SU-DHL-6 (cell line): ENCODE results near the gene NAPEPLD.
A peak's percentile ranks its signal among the peaks of the same experiment; 100 is the strongest.
"Not testable (repeated sequence)": the region's sequence is repeated elsewhere in the genome, so short reads cannot be mapped to it uniquely, and the experiment has no call there.

Source experiments
- H2AFZ ChIP-seq: fragments of 200-600 bp; sonication (generic); 2 replicates; pipeline ENCODE4 v1.6.1; 2014; ENCODE audit warnings: low read depth, mild to moderate bottlenecking, moderate library complexity, mixed read lengths, antibody characterized with exemption, low read length; ENCODE audit not compliant: severe bottlenecking
- H3F3A ChIP-seq: fragments of 200-600 bp; shearing (Covaris generic); 2 replicates; pipeline ENCODE4 v1.6.0; 2016; ENCODE audit warnings: antibody characterized with exemption, mild to moderate bottlenecking; ENCODE audit not compliant: insufficient read depth
- H3K27ac ChIP-seq: fragments of 200-600 bp; sonication (generic); 2 replicates; pipeline ENCODE4 v1.5.1; 2016; ENCODE audit warnings: low read depth, mild to moderate bottlenecking, low read length, moderate library complexity, mixed read lengths
- H3K27me3 ChIP-seq: fragments of 200-600 bp; sonication (generic), shearing (Covaris generic); 2 replicates; pipeline ENCODE4 v1.6.0; 2014; ENCODE audit warnings: mild to moderate bottlenecking, low read length
- H3K36me3 ChIP-seq: fragments of 200-600 bp; sonication (generic); 2 replicates; pipeline ENCODE4 v1.6.1; 2014; ENCODE audit warnings: mild to moderate bottlenecking, low read length, mixed read lengths
- H3K4me2 ChIP-seq: fragments of 300-600, 200-600 bp; shearing (Covaris generic), sonication (generic); 2 replicates; pipeline ENCODE4 v1.6.0; 2014; ENCODE audit warnings: low read length, low read depth, mild to moderate bottlenecking; ENCODE audit not compliant: poor library complexity, severe bottlenecking
- H3K4me3 ChIP-seq: fragments of 200-600 bp; sonication (generic); 2 replicates; pipeline ENCODE4 v1.5.1; 2014; ENCODE audit warnings: antibody characterized with exemption, low read length, mild to moderate bottlenecking, mixed read lengths; ENCODE audit not compliant: insufficient read depth, poor library complexity, severe bottlenecking
- H3K79me2 ChIP-seq: fragments of 200-600 bp; sonication (generic); 2 replicates; pipeline ENCODE4 v1.6.1; 2014; ENCODE audit warnings: mild to moderate bottlenecking, low read length, moderate library complexity; ENCODE audit not compliant: insufficient read depth
- H3K9ac ChIP-seq: fragments of 200-600 bp; sonication (generic); 2 replicates; pipeline ENCODE4 v1.7.0; 2014; ENCODE audit warnings: mild to moderate bottlenecking, low read length
- H3K9me2 ChIP-seq: fragments of 200-600 bp; sonication (generic); replicated peaks from 2 replicates; pipeline ENCODE4 v1.6.1; 2014; ENCODE audit warnings: low read length; ENCODE audit not compliant: insufficient read depth
- H3K9me3 ChIP-seq: fragments of 200-600 bp; sonication (generic); 2 replicates; pipeline ENCODE4 v1.6.1; 2014; ENCODE audit warnings: low read length, mixed read lengths; ENCODE audit not compliant: insufficient read depth
- H4K20me1 ChIP-seq: fragments of 200-600 bp; sonication (generic); 2 replicates; pipeline ENCODE4 v1.6.1; 2014; ENCODE audit warnings: low read depth, mild to moderate bottlenecking, antibody characterized with exemption, low read length, moderate library complexity, mixed read lengths
- CTCF ChIP-seq: fragments of 200-600 bp; sonication (generic); IDR thresholded peaks from one replicate; pipeline ENCODE4 v1.5.1; 2017; ENCODE audit warnings: antibody characterized with exemption, mild to moderate bottlenecking, low read length, moderate library complexity; ENCODE audit not compliant: insufficient read depth, poor library complexity, severe bottlenecking
- EZH2phosphoT487 ChIP-seq: fragments of 200-600 bp; sonication (generic), shearing (Covaris generic); conservative IDR thresholded peaks from 2 replicates; pipeline ENCODE4 v1.6.1; 2018; ENCODE audit warnings: mild to moderate bottlenecking, antibody characterized with exemption, low read length, moderate library complexity, mixed read lengths

The NAPEPLD gene

GRCh38 chr7:103148994-103149807, at the start of gene NAPEPLD:
Gene NAPEPLD, minus strand, starts transcription at chr7:103149099. Its CDS starts 20,323 bp downstream, at chr7:103128776.
- TF ChIP-seq CTCF (no peak), EZH2phosphoT487 (no peak)
- H3K36me3 ChIP-seq = no peaks in the 10 kb centered on the region
- peak within 1 kb of the TSS; percentile 87 for H3K4me2 ChIP-seq
- H3K27me3 ChIP-seq = no peaks in the 10 kb centered on the region
- peak within 1 kb of the TSS; percentile 84 for H3K9ac ChIP-seq
- peak within 1 kb of the TSS; percentile 80 for H2AFZ ChIP-seq
- H3K9me2 ChIP-seq = no peaks in the 10 kb centered on the region
- peak within 1 kb of the TSS; percentile 63 for H3K27ac ChIP-seq
- H3F3A ChIP-seq = peaks cover 15% of the 10 kb centered on the region; the same call in 1 of the 2 replicates
- H4K20me1 ChIP-seq = no peaks in the 10 kb centered on the region
- H3K9me3 ChIP-seq = no peaks in the 10 kb centered on the region
- peaks cover 27% of the 10 kb centered on the region; the same call in 1 of the 2 replicates for H3K79me2 ChIP-seq
- H3K4me3 ChIP-seq = peak within 1 kb of the TSS; percentile 78

- not testable (repeated sequence) for H4K20me1 ChIP-seq, H3K79me2 ChIP-seq, H3K4me3 ChIP-seq, H3K9ac ChIP-seq, H3K9me2 ChIP-seq, H3K4me2 ChIP-seq, H2AFZ ChIP-seq, H3K27me3 ChIP-seq, H3K9me3 ChIP-seq, H3F3A ChIP-seq, H3K27ac ChIP-seq, H3K36me3 ChIP-seq
Measured at GRCh38 chr7:103198079-103198478, 49.2 kb upstream of the NAPEPLD start.

DNA sequence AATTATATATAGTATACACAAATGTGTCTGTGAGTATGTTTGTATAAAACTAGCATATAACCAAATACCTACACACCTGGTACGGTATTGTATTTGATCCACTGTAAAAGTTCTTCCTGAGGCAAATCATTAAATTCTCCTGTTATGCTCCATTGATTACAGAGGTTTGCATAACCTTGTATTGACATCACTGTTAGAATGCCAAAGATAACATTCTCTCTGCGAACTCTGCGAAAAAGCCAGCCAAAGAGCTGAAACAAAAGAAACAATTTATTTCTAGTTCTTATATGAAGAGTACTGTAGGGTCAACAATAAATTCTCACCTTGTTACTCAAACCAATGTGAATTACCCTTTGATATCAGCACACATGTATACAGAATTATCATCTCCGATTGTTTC, 46.5 kb upstream of the NAPEPLD start:
- H4K20me1 ChIP-seq, H3K4me2 ChIP-seq, H3K9me2 ChIP-seq, H3K27me3 ChIP-seq, H3F3A ChIP-seq, H3K79me2 ChIP-seq, H2AFZ ChIP-seq, H3K27ac ChIP-seq, H3K9me3 ChIP-seq, H3K9ac ChIP-seq, H3K36me3 ChIP-seq, H3K4me3 ChIP-seq: not testable (repeated sequence)

DNA sequence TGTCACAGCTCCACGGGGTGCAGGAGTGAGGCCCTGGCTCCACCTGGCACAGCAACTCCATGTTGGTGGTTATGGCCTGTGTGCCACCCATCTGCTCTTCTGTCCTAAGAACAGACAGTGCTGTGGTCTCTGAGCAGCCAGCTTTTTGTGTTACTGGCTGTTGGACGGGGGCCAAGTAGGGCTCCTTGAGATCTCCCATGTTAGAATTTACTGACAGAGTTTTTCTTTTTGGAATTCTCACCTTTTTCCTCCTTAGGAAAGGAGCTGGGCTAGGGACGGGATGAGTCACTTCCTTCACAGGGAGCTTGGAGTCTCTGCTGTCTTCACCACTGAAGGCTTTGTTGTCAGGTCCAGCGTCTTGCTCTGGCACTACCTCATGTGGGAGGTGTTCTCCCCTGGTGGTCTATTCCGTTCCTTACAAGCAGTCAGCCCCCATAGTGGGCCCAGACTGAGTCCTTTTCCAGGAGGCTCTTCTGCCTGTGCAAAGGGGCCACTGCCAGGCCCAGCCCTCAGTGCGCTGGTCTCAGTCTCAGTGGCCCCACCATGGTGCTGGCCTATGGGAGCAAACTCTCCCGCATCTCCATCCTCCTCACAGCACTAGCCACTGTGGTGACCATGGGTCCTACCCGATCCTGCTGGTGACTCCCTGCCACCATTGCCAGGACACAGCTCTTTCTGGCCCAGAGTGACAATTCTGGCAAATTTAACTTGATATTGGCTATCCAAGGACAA, 23.7 kb upstream of the NAPEPLD start:
- H3F3A ChIP-seq, H3K4me3 ChIP-seq, H3K36me3 ChIP-seq, H3K4me2 ChIP-seq, H3K9ac ChIP-seq, H3K27ac ChIP-seq, H4K20me1 ChIP-seq, H2AFZ ChIP-seq, H3K9me3 ChIP-seq, H3K27me3 ChIP-seq, H3K79me2 ChIP-seq, H3K9me2 ChIP-seq: not testable (repeated sequence)

DNA sequence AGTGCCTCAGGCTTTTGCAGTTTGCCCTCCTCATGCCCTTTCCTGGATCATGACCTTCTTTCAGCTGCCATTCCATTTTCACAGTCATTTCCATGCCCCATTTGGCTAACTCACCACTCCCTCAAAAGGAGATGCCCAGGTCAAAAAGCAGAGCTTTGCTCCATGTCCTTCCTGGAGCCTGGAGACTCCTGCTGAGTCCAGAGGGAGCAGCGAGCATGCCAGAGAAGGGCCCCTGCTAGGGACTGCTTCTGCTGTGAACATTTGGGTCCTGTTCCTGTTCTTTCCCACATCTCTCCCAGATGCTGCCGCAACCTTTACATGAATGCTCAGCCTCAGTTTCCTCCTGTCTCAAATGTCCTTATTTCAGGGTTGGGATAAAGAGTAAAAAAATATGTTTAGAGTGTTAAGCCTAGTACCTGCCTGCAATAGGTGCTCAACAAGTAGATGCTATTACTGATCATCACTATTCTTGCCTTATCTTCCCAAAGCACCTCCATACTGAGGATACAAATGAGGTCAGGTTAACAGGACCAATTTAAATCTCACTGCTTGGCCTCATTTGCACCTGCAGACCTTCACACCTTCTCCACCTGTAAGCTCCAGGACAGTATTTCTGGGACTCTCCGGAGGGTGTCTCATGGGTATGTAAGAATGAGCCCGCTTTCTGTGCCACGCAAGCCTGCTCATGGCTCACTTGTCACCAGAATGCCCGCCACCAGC, 23.0 kb upstream of the NAPEPLD start:
- H3K36me3 ChIP-seq, H3K4me2 ChIP-seq, H3K4me3 ChIP-seq, H2AFZ ChIP-seq, H3K9me2 ChIP-seq, H3K27ac ChIP-seq, H3F3A ChIP-seq, H3K27me3 ChIP-seq, H3K9ac ChIP-seq, H3K9me3 ChIP-seq, H4K20me1 ChIP-seq, H3K79me2 ChIP-seq: not testable (repeated sequence)

- not testable (repeated sequence) for H3F3A ChIP-seq, H3K79me2 ChIP-seq, H3K9me2 ChIP-seq, H3K27me3 ChIP-seq, H4K20me1 ChIP-seq, H2AFZ ChIP-seq, H3K9ac ChIP-seq, H3K36me3 ChIP-seq, H3K4me2 ChIP-seq, H3K27ac ChIP-seq, H3K9me3 ChIP-seq, H3K4me3 ChIP-seq
Measured at GRCh38 chr7:103166921-103167544, 18.1 kb upstream of the NAPEPLD start.
